NCI-H1092 treated with DMSO at 0.1 percent for 48 hours (cell line): ENCODE results near the gene FLT1.

Experiments
- DNase-seq: peaks from one replicate; lab custom pipeline; 2025; lab: John Stamatoyannopoulos, UW

The FLT1 gene

DNA sequence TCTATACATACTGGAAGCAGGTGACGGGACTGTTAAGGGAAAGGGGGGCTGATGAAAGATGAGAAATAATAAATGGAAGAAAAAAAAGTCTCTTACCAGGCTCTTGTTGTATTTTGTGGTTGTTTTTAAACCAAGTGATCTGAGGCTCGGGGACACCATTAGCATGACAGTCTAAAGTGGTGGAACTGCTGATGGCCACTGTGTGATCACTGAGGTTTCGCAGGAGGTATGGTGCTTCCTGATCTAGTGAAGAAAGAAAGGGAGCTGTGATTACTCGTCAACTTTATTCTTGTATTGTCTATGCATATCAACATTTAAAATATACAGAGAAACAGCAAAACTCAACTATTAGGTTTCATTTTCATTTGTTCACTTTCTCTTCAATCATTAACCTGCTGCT, 110.1 kb downstream of the FLT1 start:
- no peak for DNase-seq

DNA sequence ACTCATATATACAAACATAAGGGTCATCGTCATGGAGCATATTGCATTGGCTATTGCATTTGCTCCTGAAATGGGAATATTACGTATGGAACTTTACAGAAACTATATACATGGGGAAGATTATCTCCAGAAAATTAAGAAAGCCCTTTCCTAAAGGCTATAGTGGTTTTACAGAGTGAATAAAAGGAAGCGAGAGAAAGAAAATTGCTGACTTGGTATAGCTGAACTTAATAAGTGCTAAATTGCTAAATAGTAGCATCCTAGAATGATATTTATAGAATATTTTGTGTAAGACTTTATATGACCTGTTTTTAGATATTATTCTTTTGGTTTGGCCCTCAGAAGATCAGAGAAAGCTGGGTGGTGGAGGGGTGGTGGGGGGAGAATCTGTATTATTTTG, 114.6 kb downstream of the FLT1 start:
- DNase-seq = no peak

DNA sequence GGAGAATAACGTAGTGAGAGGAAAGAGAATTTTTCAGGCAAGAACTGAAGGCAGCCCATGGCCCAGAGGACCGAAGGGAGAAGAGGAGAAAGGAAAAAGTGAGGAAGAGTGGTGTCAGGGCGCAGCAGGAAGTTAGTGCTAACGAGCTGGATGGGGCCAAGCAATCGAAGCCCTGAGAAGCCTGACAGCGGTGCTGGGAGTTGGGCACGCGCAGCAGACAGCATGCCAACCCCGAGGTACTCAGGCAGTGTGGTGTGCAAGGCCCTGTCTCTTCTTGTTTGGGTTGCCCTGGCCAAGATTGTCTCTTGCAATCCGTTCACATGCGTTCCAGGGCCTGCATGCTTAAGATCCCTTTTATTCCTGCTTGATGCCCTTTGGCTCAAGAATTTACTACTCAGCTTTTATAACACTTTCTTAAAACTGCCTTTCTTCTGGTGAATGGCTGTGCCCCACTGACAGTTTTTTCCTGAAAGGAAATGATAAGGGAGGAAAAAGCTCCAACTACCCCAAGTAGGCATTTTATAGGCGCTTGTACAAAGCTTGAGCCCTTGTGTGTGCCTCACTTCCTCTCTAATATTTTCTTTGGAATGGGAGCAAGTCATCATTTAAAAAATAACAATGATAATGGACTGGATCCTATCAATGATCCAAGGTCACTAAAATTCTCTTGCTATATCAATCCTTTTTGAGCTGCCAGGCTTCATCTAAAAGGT, 115.4 kb downstream of the FLT1 start:
- DNase-seq = no peak

- no peak for DNase-seq
Observed at GRCh38 chr13:28376604-28377003, 118.3 kb downstream of the FLT1 start.

GRCh38 chr13:28375250-28375930, 119.5 kb downstream of the FLT1 start:
- DNase-seq = no peak

GRCh38 chr13:28373810-28374209, 121.1 kb downstream of the FLT1 start:
- no peak for DNase-seq

DNA sequence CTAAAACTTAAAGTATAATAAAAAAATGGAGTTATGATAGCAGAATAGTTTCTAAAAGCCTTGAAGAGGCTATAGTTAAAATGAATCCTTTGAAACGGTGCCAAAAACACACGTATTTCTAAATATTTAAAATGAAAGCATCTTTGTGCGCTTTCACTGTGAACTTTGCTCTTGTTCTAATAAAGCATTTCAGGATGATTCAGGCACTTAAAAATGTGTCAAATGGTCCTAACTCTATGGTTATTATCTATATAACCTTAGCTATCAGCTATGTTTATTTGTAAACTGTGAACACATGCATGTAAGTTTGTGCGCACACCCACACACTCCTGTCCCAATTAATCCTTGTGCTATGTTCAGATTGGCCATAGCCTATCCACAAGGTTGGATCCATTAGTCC, 124.5 kb downstream of the FLT1 start:
- no peak for DNase-seq

GRCh38 chr13:28358708-28359107, 136.2 kb downstream of the FLT1 start:
- DNase-seq = no peak

DNA sequence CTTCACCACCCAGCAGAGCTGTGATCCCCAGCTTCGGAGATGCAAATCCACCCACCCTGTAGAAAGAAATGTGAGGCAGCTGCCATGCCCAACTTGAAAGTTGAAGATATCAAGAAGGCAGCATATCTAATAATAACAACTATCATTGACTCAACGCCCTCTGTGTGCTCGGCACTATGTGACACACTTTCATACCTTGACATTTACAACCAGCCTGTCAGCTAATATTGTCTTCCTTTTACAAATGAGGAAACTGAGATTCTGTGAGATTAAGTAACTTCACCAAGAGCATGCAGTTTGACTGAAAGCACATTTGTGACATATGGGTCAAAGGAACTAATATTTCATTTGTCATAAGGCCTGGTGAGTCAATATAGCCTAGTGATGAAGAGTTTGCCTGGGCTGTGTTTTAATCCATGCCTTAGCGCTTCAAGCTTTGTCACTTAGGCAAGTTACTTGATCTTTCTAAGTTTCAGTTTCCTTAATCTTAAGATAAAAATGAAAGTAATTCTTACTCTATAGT, 137.0 kb downstream of the FLT1 start:
- DNase-seq = no peak

GRCh38 chr13:28357247-28357825, 137.6 kb downstream of the FLT1 start:
- DNase-seq = no peak

- no peak for DNase-seq
Observed at GRCh38 chr13:28356561-28357021, 138.3 kb downstream of the FLT1 start.

- no peak for DNase-seq
Observed at GRCh38 chr13:28355822-28356371, 139.0 kb downstream of the FLT1 start.

DNA sequence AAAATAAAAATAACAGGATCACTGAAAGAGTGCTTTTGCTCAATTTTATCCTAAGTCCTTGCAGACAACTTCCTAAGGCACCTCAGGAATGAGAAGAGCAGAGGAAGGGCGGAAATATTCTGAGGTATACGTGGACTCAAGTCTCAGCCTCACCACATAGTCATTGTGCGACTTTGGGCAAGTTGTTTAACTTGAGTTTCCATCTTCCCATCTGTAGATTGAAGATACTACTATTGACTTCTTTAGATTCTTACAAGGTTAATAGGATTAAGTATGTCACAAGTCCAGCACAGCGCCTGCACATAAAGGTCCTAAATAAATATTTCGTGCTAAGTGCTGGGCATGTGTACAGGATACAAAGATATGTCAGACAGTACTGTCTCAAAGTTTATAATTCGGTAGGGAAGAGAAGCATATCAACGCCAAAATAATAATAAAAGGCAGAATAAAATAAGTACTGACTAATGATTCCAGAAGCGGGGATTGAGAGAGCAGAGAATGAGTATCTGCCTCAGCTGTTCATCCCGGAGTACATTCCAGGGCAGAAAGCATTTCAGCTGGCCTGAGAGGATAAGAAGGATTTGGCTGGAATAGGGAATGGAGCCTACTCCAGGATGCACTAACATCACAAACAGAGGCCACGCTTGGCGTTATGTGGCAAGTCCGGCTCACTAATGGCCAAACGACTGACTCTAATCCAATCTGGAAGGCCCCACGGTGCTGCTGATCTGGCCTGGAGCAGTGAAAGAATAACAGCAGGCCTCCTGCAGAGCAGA, 139.7 kb downstream of the FLT1 start:
- DNase-seq = no peak

- DNase-seq = no peak
Observed at GRCh38 chr13:28353679-28354078, 141.2 kb downstream of the FLT1 start.

- no peak for DNase-seq
Observed at GRCh38 chr13:28349907-28350654, 144.8 kb downstream of the FLT1 start.

- DNase-seq = no peak
Observed at GRCh38 chr13:28349371-28349770, 145.6 kb downstream of the FLT1 start.

DNA sequence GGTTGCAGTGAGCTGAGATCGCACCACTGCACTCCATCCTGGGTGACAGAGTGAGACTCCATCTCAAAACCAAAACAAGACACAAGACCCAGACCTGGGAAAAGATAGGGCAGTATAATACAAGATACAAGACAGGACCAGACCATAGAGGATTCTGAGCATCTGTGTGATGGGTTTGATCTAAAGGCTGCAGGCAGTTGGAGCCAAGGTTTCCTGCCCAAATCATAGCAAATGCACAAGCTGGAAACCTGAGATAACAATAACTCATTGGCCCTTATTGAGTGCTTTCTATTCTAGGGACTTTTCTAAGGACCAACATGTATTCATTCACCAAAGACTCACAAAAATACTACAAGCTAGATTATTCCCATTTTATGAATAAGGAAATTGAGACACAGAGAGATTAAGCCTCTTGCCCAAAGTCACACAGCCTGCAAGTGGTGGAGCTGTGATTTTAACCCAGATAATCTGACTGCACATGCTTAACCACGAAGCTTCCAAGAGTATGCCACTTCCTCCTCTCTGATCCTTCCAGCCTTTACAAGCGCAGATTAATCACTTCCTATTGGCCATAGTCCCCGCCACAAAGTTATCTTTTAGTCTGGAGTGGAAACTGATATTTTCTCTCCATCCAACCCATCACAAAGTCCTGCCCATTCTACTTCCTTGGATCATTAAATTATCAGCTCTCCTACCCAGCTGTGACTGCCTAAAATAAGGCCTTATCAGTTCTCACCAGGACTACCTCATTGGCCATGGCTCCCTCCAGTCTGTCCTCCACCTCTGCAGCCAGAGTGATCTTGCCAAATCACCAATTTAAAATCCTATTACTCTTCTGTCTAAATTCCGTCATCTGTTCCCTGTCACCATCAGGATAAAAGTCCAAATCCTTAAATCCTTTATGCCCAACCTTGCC, 147.2 kb downstream of the FLT1 start:
- no peak for DNase-seq

DNA sequence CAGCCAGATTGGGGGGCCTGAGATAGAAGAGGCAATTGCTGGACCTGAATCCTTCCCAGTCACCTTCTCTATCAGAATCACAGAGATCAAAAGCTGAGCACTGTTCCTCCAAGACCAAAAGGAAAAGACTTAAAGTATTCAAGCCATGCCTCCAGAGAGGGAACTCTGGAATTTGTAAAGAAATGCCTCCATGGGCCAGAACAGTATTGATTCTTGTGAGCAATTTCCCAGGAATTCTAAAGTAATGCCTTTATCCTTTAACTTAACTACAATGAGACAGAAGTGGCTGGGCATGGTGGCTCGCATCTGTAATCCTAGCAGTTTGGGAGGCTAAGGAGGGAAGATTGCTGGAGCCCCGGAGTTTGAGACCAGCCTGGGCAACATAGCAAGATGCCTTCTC, 148.8 kb downstream of the FLT1 start:
- DNase-seq = no peak

GRCh38 chr13:28344163-28344562, 150.8 kb downstream of the FLT1 start:
- DNase-seq = no peak

DNA sequence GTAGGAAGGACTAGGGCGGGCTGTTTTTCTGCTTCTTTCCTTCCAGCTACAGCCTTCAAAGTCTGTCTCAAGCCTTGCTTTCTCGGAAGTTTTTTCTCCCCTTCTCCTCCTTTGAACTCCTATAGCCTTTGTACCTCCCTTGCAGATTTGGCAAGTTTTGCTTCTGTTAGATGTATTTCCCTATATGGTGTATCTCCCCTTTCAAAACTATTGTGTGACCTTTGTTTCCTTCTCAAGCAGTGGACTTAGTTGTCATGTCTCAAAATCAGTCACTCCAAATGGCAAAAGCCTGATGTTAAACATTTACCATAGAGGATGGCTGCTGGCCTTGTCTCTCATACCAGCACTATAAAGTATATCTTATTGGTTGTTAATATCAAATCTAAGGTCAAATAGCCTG, 152.7 kb downstream of the FLT1 start:
- DNase-seq = no peak
